NCI-H345 (cell line): ENCODE data around the gene ENTPD6.
"Not testable (repeated sequence)": the region's sequence is repeated elsewhere in the genome, so short reads cannot be mapped to it uniquely, and the experiment has no call there.

Experiments used
- DNase-seq: peaks from one replicate; lab custom pipeline; 2025; lab: John Stamatoyannopoulos, UW

Gene ENTPD6

DNA sequence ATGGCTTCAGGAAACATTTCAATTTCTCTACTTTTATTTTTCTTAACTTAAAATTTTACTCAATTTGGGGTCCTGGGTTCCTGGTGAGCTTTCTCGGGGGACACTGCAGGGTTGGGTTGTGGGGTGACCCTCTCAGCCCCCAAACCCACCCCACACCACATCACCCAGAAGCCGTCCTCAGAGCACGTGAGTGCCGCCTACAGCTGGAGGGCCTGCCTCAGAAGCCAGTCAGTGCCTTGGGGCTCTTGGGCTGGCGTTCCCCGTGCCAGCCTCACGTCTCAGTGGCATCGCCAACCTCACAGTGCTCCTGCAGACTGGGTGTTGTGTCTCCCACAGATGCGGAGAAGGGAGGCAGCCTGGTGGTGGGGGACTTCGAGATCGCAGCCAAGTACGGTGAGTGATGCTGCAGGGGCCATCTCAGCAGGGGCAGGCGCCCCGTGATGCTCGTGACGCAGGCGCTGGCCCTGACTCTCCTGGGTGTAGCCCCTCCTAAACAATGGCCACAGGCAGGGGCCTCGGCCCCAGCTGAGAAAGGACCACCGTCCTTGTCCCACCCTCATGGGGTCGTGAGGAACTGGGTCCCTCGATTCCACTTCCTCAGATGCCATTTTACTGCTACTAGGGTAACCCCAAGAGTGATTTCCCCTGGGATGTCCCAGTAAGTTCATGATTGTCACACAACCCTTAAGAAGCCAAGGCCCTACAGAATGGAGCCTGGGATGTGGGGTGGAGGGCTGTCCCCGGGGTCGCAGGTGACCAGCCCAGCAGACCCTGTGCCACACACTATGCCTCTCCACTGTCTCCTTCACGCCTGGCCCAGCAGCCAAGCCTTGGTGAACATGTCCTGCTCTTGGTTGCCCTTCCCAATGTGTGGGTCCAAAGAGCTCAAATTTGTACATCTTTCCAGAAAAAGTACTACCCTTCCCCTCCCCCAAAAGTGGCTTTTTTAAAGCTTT is 28.5 kb downstream of the ENTPD6 start:
- no peak for DNase-seq

DNA sequence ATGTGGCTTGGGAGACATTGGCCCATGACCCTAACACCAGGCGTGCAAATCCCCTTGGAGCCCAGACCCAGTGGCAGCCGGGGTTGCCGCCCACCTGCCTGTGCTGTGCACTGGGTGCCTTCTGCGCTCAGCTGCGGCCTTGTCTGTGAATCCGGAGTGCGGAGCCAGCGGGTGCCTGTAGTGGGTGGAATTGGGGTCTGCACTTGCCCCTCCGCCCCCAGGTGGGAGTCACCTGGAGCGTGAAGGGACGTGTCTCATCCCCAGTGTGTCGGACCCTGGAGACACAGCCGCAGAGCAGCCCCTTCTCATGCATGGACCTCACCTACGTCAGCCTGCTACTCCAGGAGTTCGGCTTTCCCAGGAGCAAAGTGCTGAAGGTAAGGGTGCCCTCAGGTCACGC is 29.4 kb downstream of the ENTPD6 start:
- no peak for DNase-seq

DNA sequence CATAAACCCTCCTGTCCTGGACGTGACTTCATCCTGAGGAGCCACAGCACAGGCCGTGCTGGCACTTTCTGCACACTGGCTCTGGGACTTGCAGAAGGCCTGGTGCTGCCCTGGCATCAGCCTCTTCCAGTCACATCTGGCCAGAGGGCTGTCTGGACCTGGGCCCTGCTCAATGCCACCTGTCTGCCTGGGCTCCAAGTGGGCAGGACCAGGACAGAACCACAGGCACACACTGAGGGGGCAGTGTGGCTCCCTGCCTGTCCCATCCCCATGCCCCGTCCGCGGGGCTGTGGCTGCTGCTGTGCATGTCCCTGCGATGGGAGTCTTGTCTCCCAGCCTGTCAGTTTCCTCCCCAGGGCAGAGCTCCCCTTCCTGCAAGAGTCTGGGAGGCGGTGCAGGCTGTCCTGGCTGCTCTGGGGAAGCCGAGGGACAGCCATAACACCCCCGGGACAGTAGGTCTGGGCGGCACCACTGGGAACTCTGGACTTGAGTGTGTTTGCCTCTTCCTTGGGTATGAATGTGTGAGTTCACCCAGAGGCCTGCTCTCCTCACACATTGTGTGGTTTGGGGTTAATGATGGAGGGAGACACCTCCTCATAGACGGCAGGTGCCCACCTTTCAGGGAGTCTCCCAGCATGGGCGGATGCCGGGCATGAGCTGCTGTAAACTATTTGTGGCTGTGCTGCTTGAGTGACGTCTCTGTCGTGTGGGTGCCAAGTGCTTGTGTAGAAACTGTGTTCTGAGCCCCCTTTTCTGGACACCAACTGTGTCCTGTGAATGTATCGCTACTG is 30.3 kb downstream of the ENTPD6 start:
- no peak for DNase-seq

DNA sequence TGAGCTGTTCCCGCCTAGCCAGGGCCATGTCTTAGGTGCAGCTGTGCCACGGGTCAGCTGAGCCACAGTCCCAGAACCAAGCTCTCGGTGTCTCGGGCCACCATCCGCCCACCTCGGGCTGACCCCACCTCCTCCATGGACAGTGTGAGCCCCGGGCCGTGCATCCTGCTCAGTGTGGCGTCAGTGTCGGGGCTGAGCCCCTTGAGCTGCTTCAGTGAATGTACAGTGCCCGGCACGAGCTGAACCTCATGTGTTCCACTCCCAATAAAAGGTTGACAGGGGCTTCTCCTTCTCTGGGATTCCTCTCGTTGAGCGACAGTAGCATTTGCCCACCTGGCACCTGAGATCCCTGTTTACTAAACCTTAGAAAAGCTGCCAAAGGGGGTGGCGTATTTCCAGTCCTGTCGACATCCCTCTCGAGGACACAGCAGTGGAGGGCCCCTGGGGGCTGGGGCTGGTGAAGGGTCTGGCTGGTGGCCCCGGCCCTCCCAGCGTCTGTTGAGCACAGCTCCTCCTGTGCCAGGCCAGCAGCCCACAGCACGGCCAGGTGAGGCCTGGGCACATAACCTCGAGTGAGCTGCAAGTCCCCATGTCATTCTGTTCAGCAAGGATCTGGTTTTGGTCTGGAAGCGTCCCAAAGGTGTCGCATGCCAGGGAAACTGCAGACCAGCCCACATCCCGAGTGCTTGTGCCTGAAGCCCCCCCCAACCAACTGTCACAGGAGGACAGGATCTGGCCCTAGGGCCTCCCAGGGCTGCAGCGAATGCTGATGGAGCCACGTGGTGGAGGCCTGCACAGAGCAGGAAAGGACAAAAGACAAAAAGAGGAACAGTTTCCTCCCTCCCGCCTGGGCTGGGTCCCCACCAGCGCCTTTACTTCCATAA is 31.2 kb downstream of the ENTPD6 start:
- DNase-seq = no peak

DNA sequence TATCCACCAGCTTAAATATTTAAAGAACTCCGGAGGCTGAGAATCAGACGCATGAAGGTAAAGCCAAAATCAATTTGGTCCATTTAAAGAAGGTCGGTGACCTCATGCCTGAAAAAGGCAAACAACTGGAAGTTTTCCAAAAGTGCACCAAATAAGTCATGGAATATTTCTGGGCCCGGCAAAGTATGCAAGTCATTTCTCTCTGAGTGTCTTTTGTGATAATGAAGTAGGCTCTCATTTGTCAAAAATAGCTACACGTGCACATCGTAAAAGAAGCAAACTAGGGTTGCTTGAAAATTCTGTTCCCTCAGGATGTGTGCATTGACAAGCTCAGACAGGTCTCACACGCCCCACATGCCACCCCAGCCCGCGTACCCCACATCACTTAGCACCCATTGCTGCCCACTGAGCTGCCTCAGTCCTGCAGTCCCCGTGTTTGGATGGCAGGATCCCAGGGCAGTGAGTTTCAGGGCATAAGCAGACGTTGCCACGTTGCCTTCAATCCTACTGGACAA is 31.9 kb downstream of the ENTPD6 start:
- DNase-seq = no peak

DNA sequence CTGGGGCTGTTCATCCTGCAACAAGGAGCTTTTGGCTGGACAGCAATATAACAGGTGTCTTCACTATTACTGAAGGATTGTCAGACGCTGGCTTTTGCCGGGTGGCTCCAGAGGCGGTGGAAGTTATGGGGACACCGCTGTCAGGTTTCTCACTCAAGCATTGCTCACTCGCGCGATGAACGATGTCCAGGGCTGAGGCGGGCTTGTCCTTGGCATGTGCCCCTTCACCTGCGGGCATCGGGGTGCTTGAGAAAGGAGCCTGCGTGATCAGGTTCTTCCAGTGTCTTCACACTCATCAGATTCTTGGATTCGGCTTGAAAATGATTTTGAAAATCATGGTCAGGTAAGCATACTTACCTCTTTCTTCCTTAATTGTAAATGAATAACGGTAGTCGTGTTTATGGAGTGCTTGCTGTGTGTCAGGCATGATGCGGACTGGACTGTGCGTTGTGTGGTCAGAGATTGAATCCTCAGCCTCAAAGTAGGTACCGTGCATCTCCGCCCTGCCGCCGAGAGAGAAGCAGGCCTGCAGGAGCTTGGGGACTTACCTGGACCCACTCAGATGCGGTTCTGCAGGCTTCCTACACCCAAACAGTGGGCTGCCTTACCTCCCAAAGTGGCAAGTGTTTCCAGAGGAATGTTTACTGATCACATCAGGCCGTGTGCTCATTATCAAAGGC is 34.1 kb downstream of the ENTPD6 start:
- no peak for DNase-seq

DNA sequence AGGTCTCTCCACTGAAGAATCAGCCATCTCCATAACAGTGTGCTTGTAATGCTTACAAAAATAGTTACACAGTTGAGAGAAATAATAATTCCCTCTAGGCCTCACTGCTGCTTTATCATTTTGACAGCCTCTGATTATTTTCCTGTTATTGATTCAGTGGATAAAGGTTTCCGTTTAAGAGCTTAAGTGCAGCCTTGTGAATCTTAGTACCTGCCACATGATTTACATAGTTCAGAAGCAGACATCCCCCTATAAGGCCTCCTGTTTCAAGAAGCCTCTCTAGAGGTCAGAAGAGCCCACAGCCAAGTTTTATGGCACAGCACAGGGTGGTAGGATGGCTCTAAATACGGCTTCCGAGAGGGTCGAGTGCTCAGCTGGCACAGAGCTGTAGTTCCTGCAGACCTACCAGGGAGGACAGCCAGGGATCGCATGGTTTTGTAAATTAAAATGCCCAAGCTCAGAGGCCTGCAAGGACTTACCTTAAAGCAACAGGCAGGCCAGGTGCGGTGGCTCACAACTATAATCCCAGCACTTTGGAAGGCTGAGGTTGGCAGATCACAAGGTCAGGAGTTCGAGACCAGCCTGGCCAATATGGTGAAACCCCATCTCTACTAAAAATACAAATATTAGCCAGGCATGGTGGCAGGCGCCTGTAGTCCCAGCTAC is 34.8 kb downstream of the ENTPD6 start:
- no peak for DNase-seq

DNA sequence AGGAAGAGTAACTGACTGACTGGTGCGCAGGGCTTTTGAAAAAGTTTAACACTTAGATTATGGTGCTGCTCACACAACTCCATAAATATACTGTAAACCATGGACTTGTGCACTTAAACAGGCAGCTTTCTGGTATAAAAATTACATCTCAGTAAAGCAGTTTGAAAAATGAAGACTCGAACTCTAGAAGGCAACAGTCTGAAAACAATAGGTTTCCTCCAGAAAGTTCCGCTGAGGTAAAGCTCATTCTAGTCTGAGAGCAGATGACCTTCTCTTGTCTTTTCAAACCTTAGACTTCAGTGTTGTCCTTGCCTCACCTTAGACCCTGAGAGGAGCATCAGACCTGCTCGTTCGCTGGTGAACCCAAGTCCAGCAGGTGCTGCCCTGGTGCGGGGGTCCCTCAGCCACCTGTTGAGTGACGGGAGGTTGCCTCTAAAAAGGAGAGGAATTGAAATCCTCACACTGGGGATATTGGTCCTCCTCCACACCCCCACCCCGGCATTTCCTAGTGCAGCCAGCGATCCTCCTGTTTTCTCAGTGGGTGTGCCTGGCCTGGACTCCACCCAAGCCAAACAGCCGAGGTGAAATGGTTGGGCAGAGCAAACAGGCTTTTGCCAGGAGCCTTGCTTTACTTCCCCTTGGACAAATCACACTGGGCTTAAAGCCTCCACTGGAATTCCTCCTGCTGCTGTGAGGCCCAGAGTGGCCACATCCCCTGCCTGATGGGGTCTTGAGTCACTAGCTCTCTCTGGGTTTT is 37.7 kb downstream of the ENTPD6 start:
- peak; percentile 23 for DNase-seq

DNA sequence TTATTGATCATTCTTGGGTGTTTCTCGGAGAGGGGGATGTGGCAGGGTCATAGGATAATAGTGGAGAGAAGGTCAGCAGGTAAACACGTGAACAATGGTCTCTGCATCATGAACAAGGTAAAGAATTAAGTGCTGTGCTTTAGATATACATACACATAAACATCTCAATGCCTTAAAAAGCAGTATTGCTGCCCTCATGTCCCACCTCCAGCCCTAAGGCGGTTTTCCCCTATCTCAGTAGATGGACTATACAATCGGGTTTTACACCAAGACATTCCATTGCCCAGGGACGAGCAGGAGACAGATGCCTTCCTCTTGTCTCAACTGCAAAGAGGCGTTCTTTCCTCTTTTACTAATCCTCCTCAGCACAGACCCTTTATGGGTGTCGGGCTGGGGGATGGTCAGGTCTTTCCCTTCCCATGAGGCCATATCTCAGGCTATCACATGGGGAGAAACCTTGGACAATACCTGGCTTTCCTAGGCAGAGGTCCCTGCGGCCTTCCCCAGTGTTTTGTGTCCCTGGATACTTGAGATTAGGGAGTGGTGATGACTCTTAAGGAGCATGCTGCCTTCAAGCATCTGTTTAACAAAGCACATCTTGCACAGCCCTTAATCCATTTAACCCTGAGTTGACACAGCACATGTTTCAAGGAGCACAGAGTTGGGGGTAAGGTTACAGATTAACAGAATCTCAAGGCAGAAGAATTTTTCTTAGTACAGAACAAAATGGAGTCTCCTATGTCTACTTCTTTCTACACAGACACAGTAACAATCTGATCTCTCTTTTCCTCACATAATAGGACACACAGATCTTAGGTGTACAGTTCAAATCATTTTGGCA is 38.7 kb downstream of the ENTPD6 start:
- not testable (repeated sequence) for DNase-seq

DNA sequence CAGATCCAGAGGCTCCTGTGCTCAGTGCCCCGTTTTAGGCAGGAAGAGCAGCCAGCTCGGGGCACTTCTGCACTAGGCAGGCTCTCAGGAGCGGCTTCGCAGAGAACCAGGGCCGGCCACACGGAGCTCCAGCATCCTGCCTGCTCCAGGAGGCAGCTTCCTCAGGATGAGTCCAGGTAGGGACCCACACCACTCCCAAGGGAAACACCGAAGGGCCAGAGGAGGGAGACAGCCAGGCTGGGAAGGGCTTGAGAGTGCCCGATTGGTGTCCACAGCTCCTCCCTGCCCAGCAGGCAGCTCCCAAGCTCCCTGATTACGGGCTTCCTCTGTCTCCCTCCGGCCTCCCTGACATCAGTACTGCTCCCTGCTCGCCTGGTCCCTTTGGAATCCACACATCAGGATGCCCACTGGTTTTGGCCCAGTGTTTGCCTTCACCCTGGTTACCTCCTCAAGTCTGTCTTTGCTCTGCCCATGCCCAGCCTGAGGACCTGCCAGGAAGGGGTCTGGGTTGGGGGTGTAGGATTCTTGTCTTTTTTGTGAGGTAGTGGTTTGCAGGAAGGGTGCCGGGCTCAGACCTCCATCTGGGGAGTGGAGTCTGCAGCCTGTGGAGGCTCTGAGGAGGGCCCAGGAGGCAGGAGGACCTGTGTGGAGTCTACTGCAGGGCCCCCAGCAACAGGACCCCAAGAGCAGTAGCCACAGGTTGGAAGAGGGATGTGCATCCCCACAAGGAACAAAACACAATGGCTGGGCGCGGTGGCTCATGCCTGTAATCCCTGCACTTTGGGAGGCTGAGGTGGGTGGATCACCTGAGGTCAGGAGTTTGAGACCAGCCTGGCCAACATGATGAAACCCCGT is 41.2 kb downstream of the ENTPD6 start:
- DNase-seq = no peak

DNA sequence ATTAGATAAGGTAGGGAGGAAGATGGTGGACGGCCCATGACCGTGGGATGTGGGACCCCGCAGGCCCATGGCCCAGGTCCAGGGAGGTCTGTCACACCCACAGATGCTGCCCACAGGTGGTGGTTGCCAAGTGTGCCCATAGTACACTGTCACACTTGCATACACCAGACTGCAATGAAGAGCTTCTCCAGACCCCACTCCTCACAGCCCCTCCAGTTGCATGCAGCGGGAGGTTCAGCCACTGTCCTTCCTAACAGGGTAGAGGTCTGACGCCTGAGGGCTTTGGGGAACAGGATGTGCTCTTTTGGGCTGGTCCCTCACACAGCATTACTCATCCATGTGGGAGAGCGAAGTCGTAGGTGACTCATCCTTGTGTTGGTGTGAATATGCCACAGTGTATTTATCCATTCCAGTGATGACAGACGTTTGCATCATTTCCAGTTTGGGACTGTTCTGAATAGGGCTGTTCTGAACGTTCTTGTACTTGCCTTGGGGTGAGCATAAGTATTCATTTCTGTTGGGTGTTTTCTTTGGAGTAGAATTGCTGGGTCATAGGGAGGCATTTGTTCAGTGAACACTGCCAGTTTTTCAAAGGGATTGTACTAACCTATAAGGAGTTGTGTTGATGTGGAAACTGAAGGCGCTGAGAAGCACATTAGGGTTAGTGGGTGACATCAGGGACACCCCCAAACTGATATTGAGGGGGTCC is 42.3 kb downstream of the ENTPD6 start:
- DNase-seq = no peak

DNA sequence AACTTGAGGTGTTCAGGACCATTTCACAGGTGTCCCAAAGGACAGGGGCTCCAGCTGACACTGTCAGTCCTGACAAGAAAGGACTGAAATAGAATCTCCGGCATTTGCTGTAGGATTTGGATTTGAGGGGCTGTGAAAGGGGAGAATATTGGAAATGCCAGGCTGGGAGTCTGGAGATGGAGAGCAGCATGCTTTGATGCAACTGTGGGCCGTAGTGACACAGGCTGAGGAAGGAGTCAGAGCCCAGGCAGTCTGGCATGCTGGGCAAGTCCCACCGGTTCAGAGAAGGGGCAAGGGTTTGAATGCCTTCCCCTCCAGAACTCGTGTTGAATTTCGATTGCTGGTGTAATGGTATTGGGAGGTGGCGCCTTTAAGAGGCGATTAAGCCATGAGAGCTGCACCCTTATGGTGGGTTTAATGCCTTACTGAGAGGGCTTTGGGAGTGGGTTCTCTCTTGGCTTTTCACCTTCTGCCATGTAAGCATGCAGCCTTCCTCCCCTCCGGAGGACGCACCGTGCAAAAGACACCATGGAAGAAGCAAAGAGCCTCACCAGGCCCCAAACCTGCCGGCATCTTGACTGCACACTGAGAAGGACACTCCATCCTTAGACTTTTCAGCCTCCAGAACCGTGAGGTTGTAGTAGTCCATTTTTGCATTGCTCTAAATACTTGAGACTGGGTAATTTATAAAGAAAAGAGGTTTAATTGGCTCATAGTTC is 43.0 kb downstream of the ENTPD6 start:
- no peak for DNase-seq

DNA sequence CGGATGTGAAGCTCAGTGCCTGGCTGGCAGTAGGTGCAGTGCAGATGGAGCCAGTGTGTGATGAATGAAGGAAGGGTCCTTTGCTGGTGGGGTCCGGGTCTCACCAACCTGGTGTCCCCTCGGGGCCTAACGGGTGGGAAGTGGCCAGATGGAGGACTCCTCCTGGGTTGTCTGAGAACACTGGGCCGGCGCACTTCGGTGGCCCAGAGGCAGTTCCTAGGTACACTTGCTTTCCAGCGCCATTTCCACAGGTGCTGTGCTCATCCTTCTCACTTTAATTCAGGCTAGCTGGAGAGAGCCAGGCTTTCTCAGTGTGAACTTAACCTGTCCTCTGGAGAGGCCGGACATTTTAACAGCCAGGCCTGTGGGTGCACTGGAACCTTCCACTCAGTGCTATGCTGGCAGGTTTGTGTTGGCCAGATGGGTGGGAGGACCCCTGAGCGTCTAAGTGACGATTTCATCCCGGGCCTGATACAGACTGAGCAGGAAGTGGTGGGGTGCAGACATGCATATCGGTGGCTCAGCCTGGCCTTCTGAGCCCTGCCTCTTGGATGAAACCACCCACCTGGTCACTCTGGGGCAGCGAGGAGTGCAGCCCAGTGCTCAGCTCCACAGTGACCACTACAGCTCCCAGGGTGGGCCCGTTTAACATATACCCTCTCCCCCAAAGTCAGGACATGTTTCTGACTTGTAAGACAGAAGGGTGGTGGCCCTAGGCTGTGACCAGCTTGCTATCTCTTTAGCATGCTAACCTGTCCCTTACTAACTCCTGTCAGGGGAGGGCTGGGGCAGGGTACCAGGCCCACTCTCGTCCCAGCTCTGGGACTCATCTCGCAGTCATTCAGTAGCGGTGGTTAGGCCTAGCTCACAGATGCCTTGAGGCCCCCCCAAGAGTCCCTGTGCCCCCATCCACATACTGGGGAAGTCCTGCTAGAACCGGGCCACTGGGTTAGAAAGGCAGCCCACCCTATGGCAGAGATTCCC is 44.2 kb downstream of the ENTPD6 start:
- no peak for DNase-seq

DNA sequence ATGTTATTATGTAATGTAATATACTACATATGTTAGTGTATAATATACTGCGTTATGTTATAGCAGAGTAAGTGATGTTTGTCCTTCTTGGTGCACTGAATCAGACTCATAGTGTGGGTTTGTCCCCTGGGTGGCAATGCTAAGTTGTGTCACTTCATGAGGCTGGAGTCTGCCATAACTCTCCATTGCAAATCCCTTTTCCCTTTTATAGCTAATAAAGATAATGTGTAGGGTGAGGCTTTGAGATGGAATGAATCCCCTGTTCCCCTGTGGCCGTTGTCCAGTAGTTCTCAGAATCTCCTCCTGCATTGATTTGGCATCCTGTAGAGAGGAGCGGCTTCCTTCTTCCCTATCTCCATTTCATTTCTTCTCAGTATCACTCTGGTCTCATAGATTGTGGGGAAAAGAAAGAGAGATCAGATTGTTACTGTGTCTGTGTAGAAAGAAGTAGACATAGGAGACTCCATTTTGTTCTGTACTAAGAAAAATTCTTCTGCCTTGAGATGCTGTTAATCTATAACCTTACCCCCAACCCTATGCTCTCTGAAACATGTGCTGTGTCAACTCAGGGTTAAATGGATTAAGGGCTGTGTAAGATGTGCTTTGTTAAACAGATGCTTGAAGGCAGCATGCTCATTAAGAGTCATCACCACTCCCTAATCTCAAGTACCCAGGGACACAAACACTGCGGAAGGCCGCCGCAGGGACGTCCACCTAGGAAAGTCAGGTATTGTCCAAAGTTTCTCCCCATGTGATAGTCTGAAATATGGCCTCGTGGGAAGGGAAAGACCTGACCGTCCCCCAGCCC is 45.5 kb downstream of the ENTPD6 start:
- not testable (repeated sequence) for DNase-seq

DNA sequence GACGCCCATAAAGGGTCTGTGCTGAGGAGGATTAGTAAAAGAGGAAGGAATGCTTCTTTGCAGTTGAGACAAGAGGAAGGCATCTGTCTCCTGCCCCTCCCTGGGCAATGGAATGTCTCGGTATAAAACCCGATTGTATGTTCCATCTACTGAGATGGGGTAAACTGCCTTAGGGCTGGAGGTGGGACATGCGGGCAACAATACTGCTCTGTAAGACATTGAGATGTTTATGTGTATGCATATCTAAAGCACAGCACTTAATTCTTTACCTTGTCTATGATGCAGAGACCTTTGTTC is 46.1 kb downstream of the ENTPD6 start:
- not testable (repeated sequence) for DNase-seq
